GM18505 (cell line): ENCODE results near the gene RFX3.

Experiments
- ATAC-seq: cut with Tn5 transposase; IDR thresholded peaks from one replicate; pipeline ENCODE4 v1.9.1; 2021; ENCODE audit not compliant: unreplicated experiment
- POLR2A ChIP-seq: IDR thresholded peaks from 4 replicates; pipeline ENCODE4 v1.6.1; 2011; ENCODE audit warnings: borderline replicate concordance; ENCODE audit not compliant: insufficient read depth, insufficient read length; ENCODE audit errors: extremely low read depth

The RFX3 gene

GRCh38 chr9:3361689-3362392 is 164.0 kb downstream of the RFX3 start:
- no peak for ATAC-seq
- TF ChIP-seq POLR2A, result no peak

- no peak for TF ChIP-seq POLR2A
- no peak for ATAC-seq
Measured at GRCh38 chr9:3361116-3361515, 164.7 kb downstream of the RFX3 start.

GRCh38 chr9:3360245-3360644 is 165.6 kb downstream of the RFX3 start:
- ATAC-seq, result no peak
- TF ChIP-seq POLR2A, result no peak

- ATAC-seq, result no peak
- no peak for TF ChIP-seq POLR2A
Measured at GRCh38 chr9:3359778-3360177, 166.0 kb downstream of the RFX3 start.

- ATAC-seq, result no peak
- TF ChIP-seq POLR2A, result no peak
Measured at GRCh38 chr9:3359048-3359692, 166.6 kb downstream of the RFX3 start.

- ATAC-seq, result no peak
- no peak for TF ChIP-seq POLR2A
Measured at GRCh38 chr9:3348169-3348568, 177.6 kb downstream of the RFX3 start.

GRCh38 chr9:3346549-3346948 is 179.3 kb downstream of the RFX3 start:
- no peak for TF ChIP-seq POLR2A
- ATAC-seq, result no peak

GRCh38 chr9:3343671-3344070 is 182.1 kb downstream of the RFX3 start:
- no peak for ATAC-seq
- TF ChIP-seq POLR2A, result no peak

GRCh38 chr9:3342159-3342777 is 183.5 kb downstream of the RFX3 start:
- ATAC-seq, result no peak
- no peak for TF ChIP-seq POLR2A

GRCh38 chr9:3337515-3338225 is 188.1 kb downstream of the RFX3 start:
- ATAC-seq, result no peak
- no peak for TF ChIP-seq POLR2A

GRCh38 chr9:3336951-3337350 is 188.8 kb downstream of the RFX3 start:
- ATAC-seq, result no peak
- no peak for TF ChIP-seq POLR2A

GRCh38 chr9:3332802-3333201 is 193.0 kb downstream of the RFX3 start:
- TF ChIP-seq POLR2A, result no peak
- no peak for ATAC-seq

GRCh38 chr9:3331801-3332200 is 194.0 kb downstream of the RFX3 start:
- no peak for ATAC-seq
- no peak for TF ChIP-seq POLR2A
